GM18907 (cell line): ENCODE data around the gene ADGRE2.
"Not testable (repeated sequence)": the region's sequence is repeated elsewhere in the genome, so short reads cannot be mapped to it uniquely, and the experiment has no call there.

Source experiments
- ATAC-seq: cut with Tn5 transposase; IDR thresholded peaks from one replicate; pipeline ENCODE4 v1.9.1; 2021; ENCODE audit warnings: mild to moderate bottlenecking, moderate library complexity; ENCODE audit not compliant: unreplicated experiment

The ADGRE2 gene

GRCh38 chr19:14780622-14781225 lies 2.4 kb upstream of the ADGRE2 start:
- not testable (repeated sequence) for ATAC-seq

GRCh38 chr19:14779151-14779550 lies 791 bp upstream of the ADGRE2 start:
- ATAC-seq, result no peak

DNA sequence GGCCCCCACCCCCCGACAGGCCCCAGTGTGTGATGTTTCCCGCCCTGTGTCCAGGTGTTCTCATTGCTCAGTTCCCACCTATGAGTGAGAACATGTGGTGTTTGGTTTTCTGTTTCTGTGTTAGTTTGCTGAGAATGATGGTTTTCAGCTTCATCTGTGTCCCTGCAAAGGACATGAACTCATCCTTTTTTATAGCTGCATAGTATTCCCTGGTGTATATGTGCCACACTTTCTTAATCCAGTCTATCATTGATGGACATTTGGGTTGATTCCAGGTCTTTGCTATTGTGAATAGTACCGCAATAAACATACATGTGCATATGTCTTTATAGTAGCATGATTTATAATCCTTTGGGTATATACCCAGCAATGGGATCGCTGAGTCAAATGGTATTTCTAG lies 715 bp downstream of the ADGRE2 start:
- not testable (repeated sequence) for ATAC-seq

DNA sequence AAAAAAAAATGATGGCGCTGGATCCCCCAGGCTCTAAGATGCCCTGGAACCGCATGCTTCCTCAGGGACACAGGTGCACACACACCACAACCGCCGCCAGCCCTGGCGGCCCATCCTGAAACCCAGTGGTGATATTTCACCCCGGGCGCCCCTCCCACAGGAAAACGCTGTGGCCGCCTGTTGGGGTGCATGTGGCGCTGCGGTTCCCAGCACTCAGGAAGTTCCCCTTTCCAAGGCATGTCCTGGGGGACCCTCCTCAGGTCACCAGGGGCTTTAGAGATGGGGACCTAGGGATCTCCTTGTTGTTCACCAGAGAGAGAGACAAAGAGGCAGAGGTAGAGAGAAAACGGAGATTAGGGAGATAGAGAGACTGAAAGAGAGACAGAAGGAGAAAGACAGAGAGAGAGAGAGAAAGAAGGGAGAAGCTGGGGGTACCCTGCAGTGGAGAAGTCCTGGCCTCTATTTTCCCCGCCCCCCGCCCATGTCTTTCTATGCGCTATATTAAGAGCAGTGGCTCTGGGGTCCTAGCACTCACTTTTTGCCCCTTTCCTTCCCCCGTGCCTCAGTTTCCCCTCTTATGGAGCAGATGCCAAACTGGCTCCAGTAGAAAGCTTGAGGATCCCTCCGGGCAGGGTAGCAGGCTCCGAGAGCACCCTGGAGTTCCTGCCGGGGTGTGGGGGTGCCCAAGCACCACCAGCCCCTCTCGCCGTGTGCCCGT lies 2.3 kb downstream of the ADGRE2 start:
- ATAC-seq, result no peak

GRCh38 chr19:14775326-14775725 lies 3.0 kb downstream of the ADGRE2 start:
- not testable (repeated sequence) for ATAC-seq

DNA sequence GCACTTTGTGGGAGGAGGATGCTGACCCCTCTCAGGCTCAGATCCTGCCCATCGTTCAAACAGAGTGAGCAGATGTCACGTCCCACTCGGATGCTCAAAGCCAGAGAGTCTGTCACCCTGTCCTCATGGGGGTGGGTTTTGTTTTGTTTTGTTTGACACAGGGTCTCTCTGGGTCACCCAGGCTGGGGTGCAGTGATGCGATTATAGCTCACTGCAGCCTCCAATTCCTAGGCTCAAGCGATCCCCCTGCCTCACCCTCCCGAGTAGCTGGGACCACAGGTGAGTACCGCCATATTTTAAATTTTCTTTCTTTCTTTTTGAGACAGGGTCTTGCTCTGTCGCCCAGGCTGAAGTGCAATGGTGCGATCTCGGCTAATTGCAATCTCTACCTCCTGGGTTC lies 4.0 kb downstream of the ADGRE2 start:
- no peak for ATAC-seq

DNA sequence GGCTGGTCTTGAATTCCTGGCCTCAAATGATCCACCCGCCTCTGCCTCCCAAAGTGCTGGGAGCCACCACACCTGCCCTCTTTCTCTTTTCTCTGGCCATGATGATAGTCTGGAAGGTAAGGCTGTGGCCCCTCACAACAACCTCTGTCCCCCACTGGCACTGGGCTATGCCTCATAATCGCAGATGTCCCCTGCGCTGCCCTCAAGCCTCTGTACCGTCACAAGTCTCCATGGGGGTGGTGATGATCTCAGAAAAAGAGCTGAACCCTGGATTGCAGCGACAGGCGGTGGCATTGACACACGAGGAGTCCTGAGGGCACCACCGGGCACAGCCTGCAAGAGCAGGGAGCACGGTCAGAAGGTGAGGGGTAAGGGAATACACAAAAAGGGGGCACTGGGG lies 4.6 kb downstream of the ADGRE2 start:
- not testable (repeated sequence) for ATAC-seq

GRCh38 chr19:14772995-14773394 lies 5.4 kb downstream of the ADGRE2 start:
- ATAC-seq, result no peak

DNA sequence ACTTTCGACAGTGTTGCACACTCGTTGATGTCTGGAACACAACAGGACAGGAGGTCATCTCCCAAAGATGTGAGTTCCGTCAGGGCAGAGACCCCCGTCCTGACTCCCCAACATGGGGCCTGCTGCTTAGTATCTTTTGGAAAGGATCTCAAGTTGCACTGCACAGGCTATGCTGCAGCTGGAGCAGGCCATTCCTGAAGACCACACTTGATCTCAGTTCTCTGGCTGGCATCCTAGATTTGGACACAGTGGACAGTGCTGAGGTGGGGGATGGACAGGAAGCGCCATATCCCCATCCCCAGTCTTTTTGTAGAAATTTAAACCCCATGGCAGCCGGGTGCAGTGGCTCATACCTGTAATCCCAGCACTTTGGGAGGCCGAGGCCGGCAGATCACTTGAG lies 5.9 kb downstream of the ADGRE2 start:
- ATAC-seq, result no peak

- ATAC-seq, result no peak
Observed at GRCh38 chr19:14770944-14771839, 7.2 kb downstream of the ADGRE2 start.

DNA sequence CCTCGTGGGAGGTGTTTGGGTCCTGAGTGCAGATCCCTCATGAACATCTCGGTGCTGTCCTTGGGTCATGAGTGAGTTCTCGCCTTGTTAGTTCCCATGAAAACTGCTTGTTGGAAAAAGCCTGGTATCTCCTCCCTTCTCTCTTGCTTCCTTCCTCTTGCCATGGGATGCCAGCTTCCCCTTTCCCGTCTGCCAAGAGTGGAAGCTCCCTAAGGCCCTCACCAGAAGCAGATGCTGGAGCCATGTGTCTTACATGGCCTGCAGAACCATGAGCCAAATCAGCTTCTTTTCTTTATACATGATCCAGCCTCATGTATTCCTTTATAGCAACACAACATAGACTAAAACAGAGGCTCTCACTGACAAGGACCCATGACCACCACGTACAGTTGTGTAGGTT lies 8.2 kb downstream of the ADGRE2 start:
- ATAC-seq, result no peak

DNA sequence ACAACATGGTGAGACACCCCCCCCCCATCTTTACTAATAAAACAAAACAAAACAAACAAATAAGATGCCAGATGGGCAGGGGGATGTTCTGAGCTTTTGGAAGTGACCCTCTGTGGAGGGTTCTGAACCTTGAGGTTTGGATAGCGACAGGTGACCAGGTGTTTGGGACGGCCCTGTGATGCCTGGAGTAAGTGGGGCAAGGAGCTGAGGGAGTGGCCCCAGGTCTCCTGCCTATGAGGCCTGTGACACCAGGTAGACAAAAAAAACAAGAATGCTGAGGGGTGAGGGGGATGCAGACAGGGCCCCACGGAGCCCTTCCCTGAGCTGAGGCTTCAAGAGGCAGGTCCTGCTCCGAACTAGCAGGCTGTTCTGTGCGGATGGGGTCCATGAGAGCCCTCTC lies 9.2 kb downstream of the ADGRE2 start:
- no peak for ATAC-seq

GRCh38 chr19:14768001-14768400 lies 10.4 kb downstream of the ADGRE2 start:
- ATAC-seq, result no peak

DNA sequence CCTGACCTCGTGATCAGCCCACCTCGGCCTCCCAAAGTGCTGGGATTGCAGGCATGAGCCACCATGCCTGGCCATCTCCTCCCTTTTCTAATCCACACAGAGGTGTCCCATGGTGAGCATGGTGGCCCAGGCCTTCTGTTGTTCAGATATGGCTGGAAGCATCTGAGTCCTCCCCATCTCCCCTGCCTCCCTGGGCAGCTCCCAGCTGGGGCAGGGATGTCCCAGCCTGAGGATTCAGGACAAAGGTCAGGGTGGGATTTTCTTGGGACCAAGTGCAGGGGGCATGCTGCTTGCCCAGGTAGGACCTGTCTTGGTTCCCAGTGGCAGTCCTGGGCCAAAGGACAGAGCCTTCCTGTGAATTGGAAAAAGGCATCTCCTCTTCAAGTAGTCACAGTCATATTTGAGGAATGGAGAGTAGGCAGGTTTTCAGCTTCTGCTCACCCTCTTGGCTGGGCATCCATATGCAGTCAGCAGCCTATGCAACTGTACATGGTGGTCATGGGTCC lies 10.8 kb downstream of the ADGRE2 start:
- no peak for ATAC-seq

DNA sequence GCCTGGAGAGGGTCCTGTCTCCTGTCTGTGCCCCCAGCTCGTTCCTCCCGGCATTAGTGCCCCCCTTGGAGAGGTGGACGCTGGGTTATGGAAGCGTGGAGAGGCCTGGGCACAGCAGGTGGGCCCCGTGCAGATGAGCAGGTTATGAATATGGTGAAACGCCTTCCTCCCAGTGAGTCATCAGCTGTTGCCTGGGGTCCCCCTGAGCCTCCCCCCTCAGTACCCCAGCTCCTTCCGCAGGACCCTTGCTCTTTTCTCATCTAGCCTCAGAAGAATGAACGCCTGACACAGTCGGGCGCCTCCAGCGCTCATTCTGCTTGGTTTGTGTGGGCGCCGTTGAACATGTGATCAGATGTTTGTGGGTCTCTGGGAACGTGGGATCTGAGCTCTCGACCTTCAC lies 12.5 kb downstream of the ADGRE2 start:
- not testable (repeated sequence) for ATAC-seq

DNA sequence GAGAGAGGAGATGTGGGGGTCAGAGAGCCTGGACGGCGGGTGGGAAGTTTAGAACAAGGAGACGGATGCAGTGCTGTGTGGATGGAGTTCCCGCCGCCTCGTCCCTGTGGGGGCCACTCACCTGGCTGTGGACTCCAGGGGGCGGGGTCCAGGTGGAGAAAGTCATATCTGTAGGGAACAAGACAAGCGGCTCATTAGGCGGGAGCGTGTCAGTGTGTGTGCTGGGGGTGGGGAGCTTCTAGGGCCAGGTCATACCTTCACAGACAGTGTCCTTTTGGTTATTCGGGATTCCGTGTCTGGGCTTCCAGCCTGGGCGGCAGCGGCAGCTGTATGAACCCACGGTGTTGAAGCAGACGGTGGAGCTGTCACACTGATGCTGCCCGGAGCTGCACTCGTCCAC lies 13.0 kb downstream of the ADGRE2 start:
- ATAC-seq, result not testable (repeated sequence)

DNA sequence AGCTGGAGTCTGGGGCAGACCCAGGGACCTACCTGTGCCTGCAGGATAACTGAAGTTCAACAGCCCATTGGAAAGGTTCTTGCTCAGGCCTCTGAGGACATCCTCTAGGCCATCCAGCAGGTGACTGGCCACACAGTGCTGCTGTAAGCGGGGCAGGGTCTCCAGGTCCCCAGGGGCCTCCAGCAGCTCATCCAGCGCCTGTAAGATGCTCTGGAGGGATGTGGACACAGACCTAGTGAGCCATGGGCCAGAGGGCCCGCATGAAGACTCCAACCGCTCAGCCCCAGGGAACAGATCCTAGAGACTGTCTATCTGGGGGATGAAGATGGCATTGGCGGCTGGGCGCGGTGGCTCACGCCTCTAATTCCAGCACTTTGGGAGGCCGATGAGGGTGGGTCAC lies 14.0 kb downstream of the ADGRE2 start:
- ATAC-seq, result no peak

GRCh38 chr19:14763497-14764145 lies 14.7 kb downstream of the ADGRE2 start:
- no peak for ATAC-seq

- ATAC-seq, result no peak
Observed at GRCh38 chr19:14762111-14762510, 16.2 kb downstream of the ADGRE2 start.

- no peak for ATAC-seq
Observed at GRCh38 chr19:14761607-14762006, 16.8 kb downstream of the ADGRE2 start.

DNA sequence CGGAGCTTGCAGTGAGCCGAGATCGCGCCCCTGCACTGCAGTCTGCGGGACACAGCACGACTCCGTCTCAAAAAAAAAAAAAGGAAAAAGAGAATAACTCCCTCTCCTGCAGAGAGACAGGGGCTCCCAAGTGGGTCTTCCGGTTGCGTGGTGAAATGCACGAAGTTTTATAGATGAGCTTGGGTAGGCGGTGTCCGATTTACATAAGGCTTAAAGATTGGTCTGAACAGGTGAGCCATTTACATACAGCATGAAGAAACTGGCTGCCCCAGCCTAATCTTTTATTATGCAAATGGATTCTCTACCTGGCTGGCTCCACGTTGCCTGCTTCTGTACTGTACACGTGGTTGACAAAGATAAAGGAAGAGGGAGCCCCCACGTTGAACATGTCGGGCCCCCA lies 19.5 kb downstream of the ADGRE2 start:
- ATAC-seq, result no peak
